Stimulated activated CD4-positive, alpha-beta T cell treated with anti-CD3 and anti-CD28 coated beads, Interleukin-4, amount 100 ng/mL, for 1 hour (primary cell): ENCODE results near the gene PCDHB7.
"Not testable (repeated sequence)": the region's sequence is repeated elsewhere in the genome, so short reads cannot be mapped to it uniquely, and the experiment has no call there.

Experiments
- DNase-seq: peaks from one replicate; pipeline ENCODE4 v3.0.0-alpha.2; 2020

Gene PCDHB7

GRCh38 chr5:141172381-141173204, at the start of gene PCDHB7:
Gene PCDHB7, plus strand, starts transcription at chr5:141172644. Its CDS starts 192 bp downstream, at chr5:141172836.
- peak; percentile 14 for DNase-seq

DNA sequence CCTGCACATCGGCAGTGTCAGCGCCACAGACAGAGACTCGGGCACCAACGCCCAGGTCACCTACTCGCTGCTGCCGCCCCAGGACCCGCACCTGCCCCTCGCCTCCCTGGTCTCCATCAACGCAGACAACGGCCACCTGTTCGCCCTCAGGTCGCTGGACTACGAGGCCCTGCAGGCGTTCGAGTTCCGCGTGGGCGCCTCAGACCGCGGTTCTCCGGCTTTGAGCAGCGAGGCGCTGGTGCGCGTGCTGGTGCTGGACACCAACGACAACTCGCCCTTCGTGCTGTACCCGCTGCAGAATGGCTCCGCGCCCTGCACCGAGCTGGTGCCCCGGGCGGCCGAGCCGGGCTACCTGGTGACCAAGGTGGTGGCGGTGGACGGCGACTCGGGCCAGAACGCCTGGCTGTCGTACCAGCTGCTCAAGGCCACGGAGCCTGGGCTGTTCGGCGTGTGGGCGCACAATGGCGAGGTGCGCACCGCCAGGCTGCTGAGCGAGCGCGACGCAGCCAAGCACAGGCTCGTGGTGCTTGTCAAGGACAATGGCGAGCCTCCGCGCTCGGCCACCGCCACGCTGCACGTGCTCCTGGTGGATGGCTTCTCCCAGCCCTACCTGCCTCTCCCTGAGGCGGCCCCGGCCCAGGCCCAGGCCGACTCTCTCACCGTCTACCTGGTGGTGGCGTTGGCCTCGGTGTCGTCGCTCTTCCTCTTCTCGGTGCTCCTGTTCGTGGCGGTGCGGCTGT, 48.9 kb upstream of the PCDHB7 start:
- DNase-seq: not testable (repeated sequence)

- DNase-seq: no peak
Measured at GRCh38 chr5:141127305-141127704, 45.1 kb upstream of the PCDHB7 start.

DNA sequence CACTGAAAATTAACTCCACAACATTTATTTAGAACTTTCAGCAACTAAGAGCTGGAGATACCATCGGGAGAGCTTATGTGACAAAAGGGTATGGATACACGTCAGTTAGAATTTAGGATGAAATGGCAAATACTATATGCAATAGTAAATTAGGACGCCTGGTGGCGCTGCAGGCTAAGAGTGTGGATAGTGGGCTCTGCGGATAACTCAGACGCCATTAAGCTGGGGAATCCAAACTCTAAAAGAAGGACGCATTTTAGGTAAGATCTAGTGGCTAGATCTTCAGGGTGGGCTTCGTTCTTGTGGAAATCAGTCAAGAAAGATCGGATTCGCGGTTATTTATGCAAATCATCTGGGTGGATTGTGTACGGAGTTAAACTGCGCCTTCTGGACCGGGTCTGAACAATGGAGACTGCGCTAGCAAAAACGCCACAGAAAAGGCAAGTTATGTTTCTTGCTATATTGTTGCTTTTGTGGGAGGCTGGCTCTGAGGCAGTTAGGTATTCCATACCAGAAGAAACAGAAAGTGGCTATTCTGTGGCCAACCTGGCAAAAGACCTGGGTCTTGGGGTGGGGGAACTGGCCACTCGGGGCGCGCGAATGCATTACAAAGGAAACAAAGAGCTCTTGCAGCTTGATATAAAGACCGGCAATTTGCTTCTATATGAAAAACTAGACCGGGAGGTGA, 37.3 kb upstream of the PCDHB7 start, which contains the start of gene PCDHB5:
Gene PCDHB5 (plus strand): TSS at position 177 of the 688 bp plus-strand sequence. CDS start 229 bp downstream, at position 406.
- DNase-seq: no peak

DNA sequence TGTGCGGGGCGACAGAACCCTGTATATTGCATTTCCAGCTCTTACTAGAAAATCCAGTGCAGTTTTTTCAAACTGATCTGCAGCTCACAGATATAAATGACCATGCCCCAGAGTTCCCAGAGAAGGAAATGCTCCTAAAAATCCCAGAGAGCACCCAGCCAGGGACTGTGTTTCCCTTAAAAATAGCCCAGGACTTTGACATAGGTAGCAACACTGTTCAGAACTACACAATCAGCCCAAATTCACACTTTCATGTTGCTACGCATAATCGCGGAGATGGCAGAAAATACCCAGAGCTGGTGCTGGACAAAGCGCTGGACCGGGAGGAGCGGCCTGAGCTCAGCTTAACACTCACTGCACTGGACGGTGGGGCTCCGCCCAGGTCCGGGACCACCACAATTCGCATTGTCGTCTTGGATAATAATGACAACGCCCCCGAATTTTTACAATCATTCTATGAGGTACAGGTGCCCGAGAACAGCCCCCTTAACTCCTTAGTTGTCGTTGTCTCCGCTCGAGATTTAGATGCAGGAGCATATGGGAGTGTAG, 36.7 kb upstream of the PCDHB7 start:
- no peak for DNase-seq

DNA sequence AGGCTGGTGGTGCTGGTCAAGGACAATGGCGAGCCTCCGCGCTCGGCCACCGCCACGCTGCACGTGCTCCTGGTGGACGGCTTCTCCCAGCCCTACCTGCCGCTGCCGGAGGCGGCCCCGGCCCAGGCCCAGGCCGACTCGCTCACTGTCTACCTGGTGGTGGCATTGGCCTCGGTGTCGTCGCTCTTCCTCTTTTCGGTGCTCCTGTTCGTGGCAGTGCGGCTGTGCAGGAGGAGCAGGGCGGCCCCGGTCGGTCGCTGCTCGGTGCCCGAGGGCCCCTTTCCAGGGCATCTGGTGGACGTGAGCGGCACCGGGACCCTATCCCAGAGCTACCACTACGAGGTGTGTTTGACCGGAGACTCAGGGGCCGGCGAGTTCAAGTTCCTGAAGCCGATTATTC, 35.1 kb upstream of the PCDHB7 start:
- not testable (repeated sequence) for DNase-seq

- DNase-seq: no peak
Measured at GRCh38 chr5:141149812-141150211, 22.6 kb upstream of the PCDHB7 start, which contains the start of gene PCDHB6. Gene PCDHB6, plus strand, starts transcription at chr5:141150057. Its CDS starts 201 bp downstream, at chr5:141150258.

DNA sequence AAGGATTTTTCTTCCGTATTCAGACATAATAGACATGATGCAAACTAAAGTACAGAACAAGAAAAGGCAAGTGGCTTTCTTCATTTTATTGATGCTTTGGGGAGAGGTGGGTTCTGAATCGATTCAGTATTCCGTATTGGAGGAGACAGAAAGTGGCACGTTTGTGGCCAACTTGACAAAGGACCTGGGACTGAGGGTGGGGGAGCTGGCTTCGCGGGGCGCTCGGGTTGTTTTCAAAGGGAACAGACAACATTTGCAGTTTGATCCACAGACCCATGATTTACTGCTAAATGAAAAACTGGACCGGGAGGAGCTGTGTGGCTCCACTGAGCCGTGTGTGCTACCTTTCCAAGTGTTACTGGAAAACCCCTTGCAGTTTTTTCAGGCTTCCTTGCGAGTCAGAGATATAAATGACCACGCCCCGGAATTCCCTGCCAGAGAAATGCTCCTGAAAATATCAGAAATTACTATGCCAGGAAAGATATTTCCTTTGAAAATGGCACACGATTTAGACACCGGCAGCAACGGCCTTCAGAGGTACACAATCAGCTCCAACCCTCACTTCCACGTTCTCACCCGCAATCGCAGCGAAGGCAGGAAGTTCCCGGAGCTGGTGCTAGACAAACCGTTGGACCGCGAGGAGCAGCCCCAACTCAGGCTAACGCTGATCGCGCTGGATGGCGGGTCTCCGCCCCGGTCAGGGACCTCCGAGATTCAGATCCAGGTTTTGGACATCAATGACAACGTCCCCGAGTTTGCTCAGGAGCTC, 22.0 kb upstream of the PCDHB7 start:
- DNase-seq: no peak

DNA sequence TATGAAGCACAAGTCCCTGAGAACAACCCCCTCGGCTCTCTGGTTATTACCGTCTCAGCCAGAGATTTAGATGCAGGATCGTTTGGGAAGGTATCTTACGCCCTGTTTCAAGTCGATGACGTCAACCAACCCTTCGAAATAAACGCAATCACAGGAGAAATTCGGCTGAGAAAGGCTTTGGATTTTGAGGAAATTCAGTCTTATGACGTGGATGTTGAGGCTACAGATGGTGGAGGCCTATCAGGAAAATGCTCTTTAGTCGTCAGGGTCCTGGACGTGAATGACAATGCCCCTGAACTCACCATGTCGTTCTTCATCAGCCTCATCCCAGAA, 21.5 kb upstream of the PCDHB7 start:
- DNase-seq: no peak

DNA sequence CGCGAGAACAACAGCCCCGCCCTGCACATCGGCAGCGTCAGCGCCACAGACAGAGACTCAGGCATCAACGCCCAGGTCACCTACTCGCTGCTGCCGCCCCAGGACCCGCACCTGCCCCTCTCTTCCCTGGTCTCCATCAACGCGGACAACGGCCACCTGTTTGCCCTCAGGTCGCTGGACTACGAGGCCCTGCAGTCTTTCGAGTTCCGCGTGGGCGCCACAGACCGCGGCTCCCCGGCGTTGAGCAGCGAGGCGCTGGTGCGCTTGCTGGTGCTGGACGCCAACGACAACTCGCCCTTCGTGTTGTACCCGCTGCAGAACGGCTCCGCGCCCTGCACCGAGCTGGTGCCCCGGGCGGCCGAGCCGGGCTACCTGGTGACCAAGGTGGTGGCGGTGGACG, 20.8 kb upstream of the PCDHB7 start:
- not testable (repeated sequence) for DNase-seq

DNA sequence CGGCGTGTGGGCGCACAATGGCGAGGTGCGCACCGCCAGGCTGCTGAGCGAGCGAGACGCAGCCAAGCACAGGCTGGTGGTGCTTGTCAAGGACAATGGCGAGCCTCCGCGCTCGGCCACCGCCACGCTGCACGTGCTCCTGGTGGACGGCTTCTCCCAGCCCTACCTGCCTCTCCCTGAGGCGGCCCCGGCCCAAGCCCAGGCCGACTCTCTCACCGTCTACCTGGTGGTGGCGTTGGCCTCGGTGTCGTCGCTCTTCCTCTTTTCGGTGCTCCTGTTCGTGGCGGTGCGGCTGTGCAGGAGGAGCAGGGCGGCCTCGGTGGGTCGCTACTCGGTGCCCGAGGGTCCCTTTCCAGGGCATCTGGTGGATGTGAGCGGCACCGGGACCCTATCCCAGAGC, 20.3 kb upstream of the PCDHB7 start:
- not testable (repeated sequence) for DNase-seq

DNA sequence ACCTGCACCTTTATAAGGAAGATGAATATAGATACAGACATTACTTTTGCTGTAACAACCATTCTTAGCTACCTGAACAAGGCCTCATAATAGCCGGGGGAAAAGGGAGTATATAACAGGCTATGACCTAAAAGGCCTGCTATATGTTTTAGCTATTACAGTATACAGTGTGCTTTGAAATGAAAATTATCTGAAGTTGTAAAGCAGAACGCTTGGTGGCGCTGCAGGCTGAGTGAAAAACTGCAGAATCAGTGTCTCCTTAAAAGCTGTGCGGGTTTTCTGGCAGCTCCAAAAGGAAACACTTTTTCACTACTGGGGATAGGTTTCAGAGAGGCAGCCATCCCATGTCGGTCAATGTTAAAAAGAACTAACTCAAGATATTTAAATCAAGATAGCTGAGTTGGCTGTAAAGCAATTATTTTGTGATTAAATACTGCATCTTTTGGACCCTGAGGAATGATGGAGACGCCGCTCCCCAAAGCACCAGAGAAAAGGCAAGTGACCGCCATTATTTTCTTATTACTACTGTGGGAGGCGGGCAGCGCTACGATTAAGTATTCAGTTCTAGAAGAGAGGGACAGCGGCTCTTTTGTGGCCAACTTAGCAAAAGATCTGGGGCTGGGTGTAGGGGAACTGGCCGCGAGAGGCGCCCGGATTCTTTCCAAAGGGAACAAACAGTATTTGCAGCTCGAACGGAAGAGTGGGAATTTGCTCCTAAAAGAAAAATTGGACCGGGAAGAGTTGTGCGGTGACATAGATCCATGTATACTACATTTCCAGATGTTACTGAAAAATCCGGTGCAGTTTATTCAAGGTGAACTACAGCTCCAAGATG, 16.7 kb upstream of the PCDHB7 start:
- DNase-seq: no peak

- DNase-seq: not testable (repeated sequence)
Measured at GRCh38 chr5:141157356-141157755, 15.1 kb upstream of the PCDHB7 start.

- not testable (repeated sequence) for DNase-seq
Measured at GRCh38 chr5:141157901-141158300, 14.5 kb upstream of the PCDHB7 start.

DNA sequence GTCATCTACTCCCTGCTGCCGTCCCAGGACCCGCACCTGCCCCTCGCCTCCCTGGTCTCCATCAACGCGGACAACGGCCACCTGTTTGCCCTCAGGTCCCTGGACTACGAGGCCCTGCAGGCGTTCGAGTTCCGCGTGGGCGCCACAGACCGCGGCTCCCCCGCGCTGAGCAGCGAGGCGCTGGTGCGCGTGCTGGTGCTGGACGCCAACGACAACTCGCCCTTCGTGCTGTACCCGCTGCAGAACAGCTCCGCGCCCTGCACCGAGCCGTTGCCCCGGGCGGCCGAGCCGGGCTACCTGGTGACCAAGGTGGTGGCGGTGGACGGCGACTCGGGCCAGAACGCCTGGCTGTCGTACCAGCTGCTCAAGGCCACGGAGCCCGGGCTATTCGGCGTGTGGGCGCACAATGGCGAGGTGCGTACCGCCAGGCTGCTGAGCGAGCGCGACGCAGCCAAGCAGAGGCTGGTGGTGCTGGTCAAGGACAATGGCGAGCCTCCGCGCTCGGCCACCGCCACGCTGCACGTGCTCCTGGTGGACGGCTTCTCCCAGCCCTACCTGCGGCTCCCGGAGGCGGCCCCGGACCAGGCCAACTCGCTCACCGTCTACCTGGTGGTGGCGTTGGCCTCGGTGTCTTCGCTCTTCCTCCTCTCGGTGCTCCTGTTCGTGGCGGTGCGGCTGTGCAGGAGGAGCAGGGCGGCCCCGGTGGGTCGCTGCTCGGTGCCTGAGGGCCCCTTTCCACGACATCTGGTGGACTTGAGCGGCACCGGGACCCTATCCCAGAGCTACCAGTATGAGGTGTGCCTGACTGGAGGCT, 2.1 kb downstream of the PCDHB7 start:
- not testable (repeated sequence) for DNase-seq

DNA sequence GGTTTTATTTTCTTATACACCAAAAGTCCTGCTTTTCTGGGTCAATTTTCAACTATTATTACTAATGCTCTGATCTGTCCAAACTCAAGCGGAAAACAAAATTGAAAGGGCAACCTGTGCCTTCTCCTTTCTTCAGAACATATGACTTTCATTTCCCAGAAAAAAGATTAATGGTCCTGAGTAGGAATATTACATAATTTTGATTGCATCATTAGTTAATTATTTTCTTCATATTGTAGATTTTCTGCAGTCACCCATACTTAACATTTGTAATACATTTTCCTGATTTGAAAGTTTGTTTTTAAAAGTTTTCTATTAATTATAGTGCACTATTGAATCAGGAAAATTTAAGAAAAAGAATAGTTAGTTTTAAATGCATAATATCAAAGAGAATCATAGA, 3.5 kb downstream of the PCDHB7 start:
- no peak for DNase-seq

- not testable (repeated sequence) for DNase-seq
Measured at GRCh38 chr5:141177577-141178191, 5.2 kb downstream of the PCDHB7 start, which contains the start of gene PCDHB8. Gene PCDHB8, plus strand, starts transcription at chr5:141177790. Its CDS starts 245 bp downstream, at chr5:141178035.

DNA sequence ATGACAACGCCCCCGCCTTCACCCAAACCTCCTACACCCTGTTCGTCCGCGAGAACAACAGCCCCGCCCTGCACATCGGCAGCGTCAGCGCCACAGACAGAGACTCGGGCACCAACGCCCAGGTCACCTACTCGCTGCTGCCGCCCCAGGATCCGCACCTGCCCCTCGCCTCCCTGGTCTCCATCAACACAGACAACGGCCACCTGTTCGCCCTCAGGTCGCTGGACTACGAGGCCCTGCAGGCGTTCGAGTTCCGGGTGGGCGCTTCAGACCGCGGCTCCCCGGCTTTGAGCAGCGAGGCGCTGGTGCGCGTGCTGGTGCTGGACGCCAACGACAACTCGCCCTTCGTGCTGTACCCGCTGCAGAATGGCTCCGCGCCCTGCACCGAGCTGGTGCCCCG, 6.9 kb downstream of the PCDHB7 start:
- not testable (repeated sequence) for DNase-seq

- DNase-seq: not testable (repeated sequence)
Measured at GRCh38 chr5:141179876-141180275, 7.4 kb downstream of the PCDHB7 start.

DNA sequence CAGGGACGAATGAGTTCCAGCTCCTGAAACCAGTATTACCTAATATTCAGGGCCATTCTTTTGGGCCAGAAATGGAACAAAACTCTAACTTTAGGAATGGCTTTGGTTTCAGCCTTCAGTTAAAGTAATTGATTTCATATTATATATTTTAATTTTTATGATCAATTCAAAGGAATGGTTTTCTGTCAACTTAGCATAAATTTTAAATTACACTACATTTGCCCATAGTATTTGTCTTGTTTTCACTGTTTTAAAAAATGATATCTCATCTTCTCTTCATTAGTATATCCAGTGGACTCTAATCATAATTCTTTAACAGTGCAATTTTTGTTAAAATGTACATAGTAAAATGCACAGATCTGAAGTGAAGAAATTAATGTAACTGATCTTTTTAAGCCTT, 7.9 kb downstream of the PCDHB7 start:
- no peak for DNase-seq
